ENCODE data around the gene SCFD2. TPM values are rescaled to one million over a fixed set of nuclear protein-coding genes. Genes with fewer than 3 reads are reported as not detected.
"Not testable (repeated sequence)": the region's sequence is repeated elsewhere in the genome, so short reads cannot be mapped to it uniquely, and the experiment has no call there.

Gene SCFD2
- 10 to 100 TPM; 11.6 to 22.7 (median 19.3) TPM for polyA plus RNA-seq (ENCODE audit: low read depth in 6 of 6)

DNA sequence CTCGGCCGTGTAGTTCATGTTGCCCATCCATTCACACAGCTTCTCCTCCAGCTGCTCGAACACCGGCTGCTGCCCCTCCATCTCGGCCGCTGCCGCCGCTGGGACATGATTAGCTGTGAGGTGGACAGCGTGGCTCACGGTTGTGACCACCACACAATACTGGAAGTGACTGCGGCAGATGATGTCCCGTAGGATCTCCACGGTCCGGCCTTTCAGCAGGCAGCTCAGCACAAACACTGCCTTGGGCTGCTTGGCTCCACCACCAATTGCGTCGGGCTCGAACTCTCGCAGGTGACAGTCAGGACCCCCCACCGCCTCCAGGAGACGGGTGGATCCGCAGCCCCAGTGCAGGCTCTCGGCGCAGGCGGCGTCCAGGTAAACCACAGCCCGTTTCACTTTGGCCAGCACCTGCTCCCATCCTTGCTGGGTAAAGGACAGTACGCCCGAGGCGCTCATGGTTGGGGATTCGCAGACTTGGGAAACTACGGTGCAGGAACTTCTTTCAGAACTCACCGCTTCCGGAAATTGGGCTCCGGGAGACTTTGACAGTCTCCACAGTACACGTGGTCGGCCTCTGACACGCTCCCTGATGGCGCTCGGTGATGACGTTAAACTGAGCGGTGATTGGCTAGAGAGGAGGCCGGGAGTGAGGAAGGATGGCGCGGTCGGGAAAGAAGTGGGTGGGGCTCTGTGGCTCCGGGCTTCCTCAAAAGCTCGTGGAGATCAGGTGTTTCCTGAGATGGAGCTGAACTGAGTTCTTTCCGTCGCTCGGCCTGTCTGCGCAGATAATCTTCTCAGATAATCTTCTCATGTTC, at the start of gene SCFD2:
Gene SCFD2, minus strand, starts transcription at position 576 of the 815 bp plus-strand sequence.
- H3K4me1 Mint-ChIP-seq, result peaks cover 44 to 56% (median 53%) of the 10 kb centered on the region in 3 donors
- peaks cover 6 to 25% (median 19%) of the 10 kb centered on the region in 3 donors for H3K27me3 Mint-ChIP-seq

DNA sequence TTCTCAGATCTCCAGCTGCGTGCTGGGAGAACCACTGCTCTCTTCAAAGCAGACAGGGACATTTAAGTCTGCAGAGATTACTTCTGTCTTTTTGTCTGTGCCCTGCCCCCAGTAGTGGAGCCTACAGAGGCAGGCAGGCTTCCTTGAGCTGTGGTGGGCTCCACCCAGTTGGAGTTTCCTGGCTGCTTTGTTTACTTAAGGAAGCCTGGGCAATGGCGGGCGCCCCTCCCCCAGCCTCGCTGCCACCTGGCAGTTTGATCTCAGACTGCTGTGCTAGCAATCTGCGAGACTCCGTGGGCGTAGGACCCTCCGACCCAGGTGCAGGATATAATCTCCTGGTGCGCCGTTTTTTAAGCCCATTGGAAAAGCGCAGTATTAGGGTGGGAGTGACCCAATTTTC, 43.6 kb upstream of the SCFD2 start:
- H3K27ac Mint-ChIP-seq, H3K9me3 Mint-ChIP-seq: not testable (repeated sequence)
- peaks cover 15 to 43% (median 22%) of the 10 kb centered on the region in 3 donors for H3K4me1 Mint-ChIP-seq

More for the DNA sequence above, at the start of gene SCFD2:
- DNase-seq (peak; percentile 96), ATAC-seq (ENCODE audit: low read depth in 2 of 2) (peak; percentile 97 to 98)
- peak within 1 kb of the TSS; percentile 92 to 99 (median 97) for H3K4me3 Mint-ChIP-seq
- H3K36me3 Mint-ChIP-seq, result peaks cover 0 to 8% of the 10 kb centered on the region in 2 donors
- H3K9me3 Mint-ChIP-seq, result peaks cover 0 to 3% (median 0%) of the 10 kb centered on the region in 7 donors
- peak within 1 kb of the TSS; percentile 96 to 99 (median 98) for H3K27ac Mint-ChIP-seq

DNA sequence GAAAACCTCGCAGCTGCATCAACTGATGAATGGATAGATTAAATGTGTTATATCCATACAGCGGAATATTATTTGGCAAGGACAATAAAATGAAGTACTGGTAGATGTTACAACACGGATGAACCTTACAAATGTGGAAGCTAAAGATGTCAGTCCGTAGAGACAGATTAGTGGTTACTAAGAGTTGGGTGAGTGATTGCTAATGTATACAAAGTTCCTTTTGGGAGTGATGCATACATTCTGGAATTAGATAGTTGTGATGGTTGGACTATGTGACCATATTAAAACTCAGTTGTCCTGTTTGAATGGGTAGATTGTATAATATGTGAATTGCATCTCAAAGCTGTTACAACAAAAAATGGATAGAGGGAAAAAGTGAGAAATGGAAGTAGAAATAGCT, 14.4 kb upstream of the SCFD2 start:
- peak overlapping the region in 2 of 6 donors; percentile 14 to 95 for H3K27ac Mint-ChIP-seq

More for the DNA sequence above, 43.6 kb upstream of the SCFD2 start:
- not testable (repeated sequence) for ATAC-seq (ENCODE audit: low read depth in 2 of 2); H3K4me3 Mint-ChIP-seq; H3K27me3 Mint-ChIP-seq; DNase-seq
- peaks cover 23 to 25% of the 10 kb centered on the region in 2 donors for H3K36me3 Mint-ChIP-seq

DNA sequence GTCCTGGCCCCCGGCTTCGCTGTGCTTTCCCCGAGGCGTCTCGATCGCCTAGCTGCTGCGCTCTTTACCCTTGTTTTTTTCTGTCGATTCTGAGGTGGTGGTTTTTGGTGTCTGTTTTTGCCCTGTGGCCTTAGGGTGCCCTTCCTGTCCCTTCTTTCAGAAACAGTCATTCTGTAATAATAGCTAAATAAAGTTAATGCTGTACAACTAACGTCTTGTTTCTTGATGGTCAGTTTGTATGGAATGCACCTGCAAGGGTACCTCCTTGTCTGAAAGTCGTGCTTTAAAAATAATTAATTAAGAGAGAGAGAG, 12.3 kb upstream of the SCFD2 start:
- no peaks in the 10 kb centered on the region for H3K36me3 Mint-ChIP-seq
- peaks cover 21 to 36% (median 21%) of the 10 kb centered on the region in 3 donors for H3K4me1 Mint-ChIP-seq
- peak overlapping the region; percentile 90 to 100 (median 99) for H3K4me3 Mint-ChIP-seq

More for the DNA sequence above, 14.4 kb upstream of the SCFD2 start:
- H3K9me3 Mint-ChIP-seq, result no peaks in the 10 kb centered on the region
- DNase-seq (no peak), ATAC-seq (ENCODE audit: low read depth in 2 of 2) (no peak)
- no peaks in the 10 kb centered on the region for H3K27me3 Mint-ChIP-seq
- H3K4me3 Mint-ChIP-seq, result peak overlapping the region in 1 of 8 donors; percentile 99
- peaks cover 21 to 40% (median 21%) of the 10 kb centered on the region in 3 donors for H3K4me1 Mint-ChIP-seq
- peaks cover 0 to 5% of the 10 kb centered on the region in 2 donors for H3K36me3 Mint-ChIP-seq

DNA sequence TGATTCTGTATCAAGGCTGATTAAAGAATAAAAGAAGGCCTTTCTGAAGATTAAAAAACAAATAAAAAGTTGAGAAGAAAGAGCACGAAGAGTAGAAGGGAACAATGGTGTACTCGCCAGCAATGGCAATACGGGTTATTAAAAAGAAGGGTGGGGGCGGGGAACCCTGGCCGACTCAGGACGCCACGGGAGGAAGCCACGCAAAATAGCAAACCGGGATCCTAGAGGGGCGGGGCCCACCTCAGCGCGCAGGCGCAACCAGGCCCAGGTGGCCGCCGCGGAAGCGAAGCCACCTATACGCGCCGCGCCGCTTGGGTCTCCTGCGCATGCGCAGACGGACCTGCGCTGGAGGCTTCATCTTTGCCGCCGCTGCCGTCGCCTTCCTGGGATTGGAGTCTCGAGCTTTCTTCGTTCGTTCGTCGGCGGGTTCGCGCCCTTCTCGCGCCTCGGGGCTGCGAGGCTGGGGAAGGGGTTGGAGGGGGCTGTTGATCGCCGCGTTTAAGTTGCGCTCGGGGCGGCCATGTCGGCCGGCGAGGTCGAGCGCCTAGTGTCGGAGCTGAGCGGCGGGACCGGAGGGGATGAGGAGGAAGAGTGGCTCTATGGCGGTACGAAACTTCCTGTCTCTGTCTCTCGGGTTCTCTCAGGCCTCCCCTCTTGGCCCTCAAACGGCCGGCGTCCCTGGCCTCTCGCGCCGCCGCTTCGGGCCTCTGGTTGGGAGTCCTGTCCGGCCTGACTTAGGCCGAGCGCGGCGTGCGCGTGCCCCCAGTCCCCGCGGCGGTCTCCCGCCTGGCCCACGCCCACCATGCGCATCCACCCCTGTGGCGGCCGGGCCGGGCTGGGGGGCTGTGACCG, 11.7 kb upstream of the SCFD2 start, which contains the start of gene FIP1L1:
Gene FIP1L1, plus strand, starts transcription at position 323 of the 852 bp plus-strand sequence. Its CDS starts 198 bp downstream, at position 521.
- Mint-ChIP-seq H3K36me3 (no peaks in the 10 kb centered on the region), H3K27ac (peak within 1 kb of the TSS; percentile 95 to 99 (median 98)), H3K4me1 (peaks cover 21 to 33% (median 21%) of the 10 kb centered on the region in 3 donors), H3K4me3 (peak within 1 kb of the TSS; percentile 90 to 100 (median 99)), H3K9me3 (no peaks in the 10 kb centered on the region), H3K27me3 (no peaks in the 10 kb centered on the region)
- ATAC-seq (ENCODE audit: low read depth in 2 of 2) (peak; percentile 91 to 92), DNase-seq (peak; percentile 94)

More for the DNA sequence above, 12.3 kb upstream of the SCFD2 start:
- DNase-seq, result no peak
- no peaks in the 10 kb centered on the region for H3K9me3 Mint-ChIP-seq
- no peak for ATAC-seq (ENCODE audit: low read depth in 2 of 2)
- peak overlapping the region; percentile 68 to 99 (median 98) for H3K27ac Mint-ChIP-seq
- no peaks in the 10 kb centered on the region for H3K27me3 Mint-ChIP-seq

DNA sequence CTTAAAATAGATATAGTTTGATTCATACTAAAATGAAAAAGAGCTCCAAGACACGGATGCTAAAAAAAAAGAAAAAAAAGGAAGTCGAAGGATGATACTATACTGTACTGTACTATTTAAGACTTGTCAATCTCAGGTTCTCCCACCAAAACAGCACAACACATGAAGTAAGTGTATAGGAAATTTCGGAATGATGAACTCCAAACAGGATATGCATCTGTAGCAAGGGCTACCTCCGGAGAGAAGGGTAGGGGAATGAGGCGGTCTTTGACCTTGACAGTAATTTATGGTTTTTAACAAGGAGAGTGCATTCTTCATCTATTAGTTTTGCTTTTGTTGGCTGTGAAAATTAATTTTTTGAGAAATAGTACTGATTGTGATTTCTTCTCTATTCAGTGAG, 11.0 kb upstream of the SCFD2 start:
- no peaks in the 10 kb centered on the region for H3K9me3 Mint-ChIP-seq
- H3K27ac Mint-ChIP-seq, result peak overlapping the region; percentile 95 to 99 (median 98)
- H3K36me3 Mint-ChIP-seq, result no peaks in the 10 kb centered on the region
- H3K27me3 Mint-ChIP-seq, result peaks cover 4 to 6% (median 5%) of the 10 kb centered on the region in 3 donors
- ATAC-seq (ENCODE audit: low read depth in 2 of 2), result no peak
- H3K4me1 Mint-ChIP-seq, result peaks cover 21 to 33% (median 21%) of the 10 kb centered on the region in 3 donors
- peak overlapping the region; percentile 90 to 100 (median 99) for H3K4me3 Mint-ChIP-seq
- DNase-seq, result no peak

DNA sequence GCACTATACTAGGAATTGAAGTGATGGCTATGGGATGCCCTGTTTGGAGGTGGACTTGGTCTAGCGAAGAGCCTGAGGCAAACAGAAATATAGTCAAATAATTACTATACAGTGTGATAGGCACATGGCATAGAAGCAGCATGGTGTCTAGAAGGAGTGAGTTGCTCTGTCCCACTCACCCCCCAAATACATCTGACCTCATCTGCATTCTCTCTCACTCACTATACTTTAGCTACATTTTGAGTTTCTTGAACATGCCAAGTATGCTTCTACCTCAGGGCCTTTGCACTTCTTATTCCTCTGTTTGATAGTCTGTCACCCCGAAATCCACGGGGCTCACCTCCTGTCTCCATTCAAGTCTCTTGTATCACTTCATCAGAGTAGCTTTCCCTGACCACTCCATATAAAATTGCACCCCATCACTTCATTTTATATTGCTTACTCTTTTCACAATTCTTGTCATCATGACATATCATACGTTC, 9.0 kb upstream of the SCFD2 start:
- Mint-ChIP-seq H3K9me3 (peaks cover 0 to 3% (median 0%) of the 10 kb centered on the region in 7 donors), H3K36me3 (peaks cover 0 to 5% of the 10 kb centered on the region in 2 donors), H3K4me3 (peak overlapping the region in 2 of 8 donors; percentile 24 to 32), H3K4me1 (peaks cover 14 to 26% (median 19%) of the 10 kb centered on the region in 3 donors), H3K27me3 (peaks cover 19 to 26% (median 23%) of the 10 kb centered on the region in 3 donors), H3K27ac (no peak overlapping the region)
- no peak for DNase-seq
- no peak for ATAC-seq (ENCODE audit: low read depth in 2 of 2)

DNA sequence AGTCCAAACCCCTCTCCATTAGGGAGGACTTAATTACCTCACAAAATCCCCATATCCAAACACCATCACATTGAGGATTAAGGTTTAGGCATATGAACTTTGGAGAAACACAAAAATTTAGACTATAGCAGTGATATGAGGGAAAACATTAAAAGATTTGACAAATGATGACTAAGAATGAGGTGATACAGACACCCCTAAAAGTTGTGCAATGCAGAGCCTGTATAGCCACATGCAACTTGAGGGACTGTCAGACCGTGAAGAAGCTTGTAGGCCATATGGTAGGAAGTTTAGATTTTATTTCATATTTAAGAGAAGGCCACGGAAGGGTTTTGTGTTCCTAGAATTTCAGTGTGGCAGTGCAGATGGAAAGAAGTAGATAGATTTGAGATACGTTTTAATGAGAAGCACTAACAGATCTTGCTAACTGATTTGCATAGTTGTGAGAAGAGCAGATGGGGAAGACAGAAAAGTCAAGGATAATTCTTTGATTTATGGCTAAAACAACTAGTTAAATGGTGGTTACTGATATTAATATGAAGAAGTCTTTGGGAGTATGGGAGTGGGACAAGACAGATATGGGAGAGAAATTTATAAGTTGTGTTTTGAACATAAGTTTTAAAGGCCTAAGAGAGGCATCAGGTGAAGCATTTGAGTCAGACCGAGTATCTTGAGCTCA, 6.1 kb upstream of the SCFD2 start:
- DNase-seq (no peak), ATAC-seq (ENCODE audit: low read depth in 2 of 2) (no peak)
- H3K36me3 Mint-ChIP-seq, result peaks cover 0 to 8% of the 10 kb centered on the region in 2 donors
- no peak overlapping the region for H3K27ac Mint-ChIP-seq
- peaks cover 22 to 43% (median 37%) of the 10 kb centered on the region in 3 donors for H3K27me3 Mint-ChIP-seq
- H3K9me3 Mint-ChIP-seq, result peaks cover 0 to 3% (median 0%) of the 10 kb centered on the region in 7 donors
- H3K4me1 Mint-ChIP-seq, result peaks cover 3 to 7% (median 7%) of the 10 kb centered on the region in 3 donors
- H3K4me3 Mint-ChIP-seq, result peak overlapping the region in 1 of 8 donors; percentile 3

DNA sequence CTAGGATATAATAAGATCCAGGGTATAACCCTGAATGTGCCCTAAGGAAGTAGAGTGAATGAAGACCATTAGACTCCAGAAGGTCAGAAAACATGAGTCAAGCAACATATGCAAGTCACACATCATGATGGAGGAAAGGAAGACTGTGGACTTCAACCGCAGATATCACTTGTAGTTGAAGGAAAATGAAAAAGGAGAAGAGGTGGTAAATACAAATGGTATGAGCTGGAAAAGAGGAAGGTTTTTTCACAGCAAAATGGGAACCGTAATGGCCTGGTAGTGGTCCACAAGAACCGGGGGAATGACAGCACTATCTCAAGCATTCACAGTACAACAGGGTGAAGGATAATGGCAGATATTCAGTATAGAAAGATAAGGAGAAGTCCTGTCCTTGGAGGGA, 5.2 kb upstream of the SCFD2 start:
- Mint-ChIP-seq H3K9me3 (peaks cover 0 to 3% (median 0%) of the 10 kb centered on the region in 7 donors), H3K27ac (no peak overlapping the region), H3K27me3 (peaks cover 22 to 43% (median 37%) of the 10 kb centered on the region in 3 donors), H3K4me3 (peak overlapping the region in 1 of 8 donors; percentile 3), H3K4me1 (peaks cover 8 to 11% (median 9%) of the 10 kb centered on the region in 3 donors), H3K36me3 (peaks cover 0 to 8% of the 10 kb centered on the region in 2 donors)
- DNase-seq (no peak), ATAC-seq (ENCODE audit: low read depth in 2 of 2) (no peak)

DNA sequence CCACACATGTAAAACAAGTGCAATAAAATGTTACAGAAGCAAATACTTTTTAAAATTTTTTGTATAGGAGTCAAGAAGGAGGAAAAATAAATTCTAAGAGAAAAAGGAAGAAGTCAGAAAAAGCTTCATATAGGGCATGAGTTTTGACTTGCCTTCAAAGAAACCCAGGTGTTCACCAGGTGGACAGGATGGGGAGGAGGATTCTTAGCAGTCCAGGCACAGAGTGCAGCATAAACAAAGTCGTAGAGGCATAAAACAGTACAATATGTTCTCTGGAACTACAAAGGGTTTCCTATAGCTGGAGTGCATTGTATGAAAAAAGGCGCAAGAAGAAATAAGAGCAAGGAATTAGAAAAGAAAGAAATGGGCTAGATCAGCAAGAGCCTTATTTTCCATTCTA, 1.9 kb upstream of the SCFD2 start:
- no peak for ATAC-seq (ENCODE audit: low read depth in 2 of 2)
- H3K9me3 Mint-ChIP-seq, result peaks cover 0 to 3% (median 0%) of the 10 kb centered on the region in 7 donors
- H3K4me1 Mint-ChIP-seq, result peaks cover 30 to 38% (median 37%) of the 10 kb centered on the region in 3 donors
- H3K4me3 Mint-ChIP-seq, result peak overlapping the region in 4 of 8 donors; percentile 2 to 99 (median 60)
- H3K36me3 Mint-ChIP-seq, result peaks cover 0 to 8% of the 10 kb centered on the region in 2 donors
- peaks cover 22 to 43% (median 37%) of the 10 kb centered on the region in 3 donors for H3K27me3 Mint-ChIP-seq
- H3K27ac Mint-ChIP-seq, result peak overlapping the region in 1 of 6 donors; percentile 28
- DNase-seq, result no peak

DNA sequence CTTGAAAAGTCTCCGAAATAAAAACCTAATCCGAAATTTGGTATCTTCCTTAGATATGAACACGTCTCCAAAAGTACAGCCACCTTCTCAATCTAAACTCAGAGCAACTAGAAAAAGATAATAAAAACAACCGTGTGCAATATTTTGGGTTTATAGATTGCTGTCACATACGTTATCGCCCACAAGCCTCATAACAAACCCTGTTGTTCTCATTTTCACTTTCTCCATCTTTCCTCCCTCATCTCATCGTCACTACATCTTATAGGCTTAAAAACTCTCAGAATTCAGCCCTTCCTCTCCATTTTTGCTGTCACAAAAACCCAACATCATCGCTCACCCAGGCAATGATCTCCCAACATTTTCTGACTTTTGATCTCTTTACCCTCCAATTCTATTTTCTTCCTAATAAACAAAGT, 448 bp upstream of the SCFD2 start:
- Mint-ChIP-seq H3K9me3 (peaks cover 0 to 3% (median 0%) of the 10 kb centered on the region in 7 donors), H3K27ac (peak overlapping the region; percentile 96 to 99 (median 98)), H3K36me3 (peaks cover 0 to 8% of the 10 kb centered on the region in 2 donors), H3K27me3 (peaks cover 12 to 31% (median 25%) of the 10 kb centered on the region in 3 donors), H3K4me3 (peak overlapping the region; percentile 92 to 99 (median 97)), H3K4me1 (peaks cover 40 to 50% (median 48%) of the 10 kb centered on the region in 3 donors)
- no peak for DNase-seq
- ATAC-seq (ENCODE audit: low read depth in 2 of 2), result peak; percentile 11 to 16

DNA sequence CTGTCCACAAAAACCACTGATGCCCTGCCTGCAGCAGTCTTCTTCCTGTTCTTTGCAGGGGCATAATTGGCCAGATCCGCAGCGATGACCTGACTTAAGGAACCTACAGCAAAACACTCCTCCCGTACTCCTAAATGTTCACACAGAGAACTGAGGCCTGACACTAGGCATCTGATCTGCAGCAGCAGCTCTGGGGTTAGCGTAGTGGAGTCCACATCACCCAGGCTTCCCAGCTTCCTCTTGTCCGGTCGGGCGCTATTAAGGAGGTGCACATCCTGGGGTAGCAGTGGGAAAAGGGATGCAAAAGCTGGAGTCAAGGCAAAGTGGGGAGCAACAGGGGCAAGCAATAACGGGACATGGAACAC, 758 bp downstream of the SCFD2 start:
- Mint-ChIP-seq H3K9me3 (peaks cover 0 to 3% (median 0%) of the 10 kb centered on the region in 7 donors), H3K27ac (peak overlapping the region; percentile 93 to 99 (median 98))
- DNase-seq, result no peak

More for the DNA sequence above, 758 bp downstream of the SCFD2 start:
- Mint-ChIP-seq H3K4me1 (peaks cover 48 to 62% (median 59%) of the 10 kb centered on the region in 3 donors), H3K27me3 (peaks cover 5 to 22% (median 14%) of the 10 kb centered on the region in 3 donors), H3K36me3 (peaks cover 0 to 7% of the 10 kb centered on the region in 2 donors), H3K4me3 (peak overlapping the region; percentile 92 to 99 (median 97))
- no peak for ATAC-seq (ENCODE audit: low read depth in 2 of 2)

Measured in naive B cell (primary cell).